K562 (cell line): ENCODE measurements around the gene WASHC4. TPM values are rescaled to one million over a fixed set of nuclear protein-coding genes. Genes with fewer than 3 reads are reported as not detected.

Experiments
- ATAC-seq: fragments of 200-7000 bp; cut with Tn5 transposase; 3 replicates; pipeline ENCODE4 v1.9.1; 2020; ENCODE audit warnings: moderate library complexity
- BruUV-seq: library from RNA; stranded (reverse); fragments of 400-500 nt; replicated peaks from 2 replicates; lab custom pipeline; 2021; lab: Mats Ljungman, UMichigan
- CTCF ChIA-PET: fragments of 300-600 bp; formaldehyde crosslinking; extraction: SDS; loops from one replicate; lab custom pipeline; 2021; ENCODE audit warnings: low intra/inter-chr PET ratio; lab: Yijun Ruan, JAX
- POLR2A ChIA-PET: fragments of 300-600, 350-650 bp; sonication (Branson Sonifier 250); formaldehyde crosslinking; extraction: SDS; loops from one replicate; lab custom pipeline; 2021; ENCODE audit warnings: antibody characterized with exemption, inconsistent platforms; lab: Yijun Ruan, JAX
- DNase-seq, 4 experiments: peaks; one replicate each; pipeline versions ENCODE4 v3.0.0 to v3.0.0-alpha.2; 2011 to 2018; ENCODE audit warnings: low spot score in 3 of 4, mixed read lengths in 3 of 4; ENCODE audit errors: extremely low read depth in 1 of 4
- FAIRE-seq: peaks from 2 replicates; lab custom pipeline; 2011; peaks lifted over from hg19 to GRCh38; lab: Jason Lieb, UNC
- H2AFZ ChIP-seq: 2 replicates; pipeline ENCODE4 v1.6.0; 2011; ENCODE audit warnings: low read depth, low read length, control low read depth, inconsistent platforms
- H3K27ac ChIP-seq: fragments of 200-600 bp; 3 replicates; pipeline ENCODE4 v1.8.0; 2011; ENCODE audit warnings: low read depth, mild to moderate bottlenecking, control low read depth, inconsistent platforms, low read length, moderate library complexity, mixed read lengths; ENCODE audit errors: extremely low read depth
- H3K27me3 ChIP-seq, 2 experiments: fragments of 300-600 bp in 1 of 2; 2 replicates in 1 of 2; 3 replicates in 1 of 2; pipeline versions ENCODE4 v1.6.0 to v1.8.0; 2011; ENCODE audit warnings: inconsistent platforms in 2 of 2, low read length in 2 of 2, mild to moderate bottlenecking in 1 of 2, mixed read lengths in 1 of 2, moderate library complexity in 1 of 2; ENCODE audit not compliant: control insufficient read depth in 2 of 2, insufficient read depth in 2 of 2
- H3K36me3 ChIP-seq: fragments of 300-600 bp; 3 replicates; pipeline ENCODE4 v1.8.0; 2011; ENCODE audit warnings: mild to moderate bottlenecking, low read length, inconsistent platforms; ENCODE audit not compliant: control insufficient read depth, insufficient read depth
- H3K4me1 ChIP-seq, 2 experiments: fragments of 200-600 bp in 1 of 2; replicated peaks in 1 of 2; 2 replicates in 1 of 2; 3 replicates in 1 of 2; pipeline versions ENCODE4 v1.5.1 to v1.8.0; 2011; ENCODE audit warnings: inconsistent platforms in 2 of 2, low read length in 2 of 2, mild to moderate bottlenecking in 1 of 2, mixed read lengths in 1 of 2, moderate library complexity in 1 of 2; ENCODE audit not compliant: control insufficient read depth in 2 of 2, insufficient read depth in 2 of 2
- H3K4me2 ChIP-seq: 2 replicates; pipeline ENCODE4 v1.6.1; 2011; ENCODE audit warnings: low read length, control low read depth, inconsistent platforms, mixed read lengths; ENCODE audit not compliant: insufficient read depth
- H3K4me3 ChIP-seq: fragments of 200-600 bp; sonication (generic), shearing (Covaris generic); 2 replicates; pipeline ENCODE4 v1.5.1; 2016; ENCODE audit warnings: control low read depth, inconsistent platforms
- H3K79me2 ChIP-seq: fragments of 200-600 bp; 3 replicates; pipeline ENCODE4 v1.8.0; 2011; ENCODE audit warnings: low read length, inconsistent platforms; ENCODE audit not compliant: control insufficient read depth, insufficient read depth
- H3K9ac ChIP-seq, 2 experiments: 2 replicates each; pipeline versions ENCODE4 v1.6.0 to v1.6.1; 2011; ENCODE audit warnings: low read depth in 2 of 2, low read length in 2 of 2, control low read depth in 1 of 2, inconsistent platforms in 1 of 2, mild to moderate bottlenecking in 1 of 2, mixed read lengths in 1 of 2; ENCODE audit not compliant: insufficient read depth in 1 of 2
- H3K9me1 ChIP-seq: one replicate; pipeline ENCODE4 v1.6.0; 2011; ENCODE audit warnings: inconsistent platforms, mild to moderate bottlenecking, low read length, moderate library complexity; ENCODE audit not compliant: control insufficient read depth, insufficient read depth
- H3K9me3 ChIP-seq: replicated peaks from 2 replicates; pipeline ENCODE4 v1.5.1; 2011; ENCODE audit warnings: low read depth, low read length, inconsistent platforms; ENCODE audit not compliant: control insufficient read depth, insufficient read depth
- H4K20me1 ChIP-seq: replicated peaks from 2 replicates; pipeline ENCODE4 v1.6.1; 2011; ENCODE audit warnings: low read length, inconsistent platforms, mixed read lengths; ENCODE audit not compliant: control insufficient read depth, insufficient read depth
- EGR1 ChIP-seq: fragments of 450-650 bp; conservative IDR thresholded peaks from 2 replicates; pipeline ENCODE4 v1.6.1; 2017; ENCODE audit warnings: mild to moderate bottlenecking
- HDAC6 ChIP-seq: IDR thresholded peaks from 2 replicates; pipeline ENCODE4 v1.6.1; 2012; ENCODE audit warnings: low read depth, mild to moderate bottlenecking, control low read depth, inconsistent platforms, low read length, moderate library complexity
- KLF16 ChIP-seq: IDR thresholded peaks from 2 replicates; pipeline ENCODE4 v1.6.1; 2016; ENCODE audit warnings: antibody characterized with exemption
- MAFK ChIP-seq: IDR thresholded peaks from 2 replicates; pipeline ENCODE4 v1.6.1; 2011; ENCODE audit warnings: low read length, improper control_type of control experiment
- MEIS2 ChIP-seq: fragments of 450-650 bp; IDR thresholded peaks from 2 replicates; pipeline ENCODE4 v1.6.1; 2014; ENCODE audit warnings: mild to moderate bottlenecking; ENCODE audit not compliant: partially characterized antibody
- PHF20 ChIP-seq: fragments of 450-650 bp; IDR thresholded peaks from 2 replicates; pipeline ENCODE4 v1.6.1; 2018; ENCODE audit not compliant: partially characterized antibody
- POLR2AphosphoS2 ChIP-seq: IDR thresholded peaks from 2 replicates; pipeline ENCODE4 v1.6.1; 2012; ENCODE audit warnings: low read length, improper control_type of control experiment
- PPARD ChIP-seq: fragments of 250-450 bp; sonication (Bioruptor Pico); IDR thresholded peaks from 2 replicates; pipeline ENCODE4 v1.8.0; 2022; ENCODE audit warnings: inconsistent platforms, mild to moderate bottlenecking, moderate library complexity
- ZNF124 ChIP-seq: sonication (generic); formaldehyde crosslinking; IDR thresholded peaks from 2 replicates; pipeline ENCODE4 v1.8.1; 2022; ENCODE audit warnings: missing genetic modification reagents
- ZNF224 ChIP-seq: sonication (generic); formaldehyde crosslinking; IDR thresholded peaks from 2 replicates; pipeline ENCODE4 v1.8.0; 2022; ENCODE audit warnings: mild to moderate bottlenecking, missing genetic modification reagents
- ZNF316 ChIP-seq: fragments of 450-650 bp; IDR thresholded peaks from 2 replicates; pipeline ENCODE4 v1.6.1; 2016
- ZNF445 ChIP-seq: fragments of 250-450 bp; sonication (Bioruptor Pico); IDR thresholded peaks from 2 replicates; pipeline ENCODE4 v1.4.0; 2020; ENCODE audit warnings: low read depth, mild to moderate bottlenecking, moderate library complexity
- WGBS: fragments of 100-300 bp; shearing (Covaris generic); methylation state at CpG from one replicate; pipeline ENCODE4 v1.1.6; 2016; ENCODE audit warnings: low coverage, mixed read lengths; ENCODE audit not compliant: insufficient coverage; ENCODE audit errors: missing lambda C conversion rate; 5-methylcytosine and 5-hydroxymethylcytosine counted together
- in situ Hi-C: fragments of 300-500 bp; cut with MboI; formaldehyde crosslinking; loops from 4 replicates; pipeline ENCODE4 v1.15.0; 2018; ENCODE audit warnings: inconsistent platforms, mixed read lengths
- intact Hi-C: fragments of 100-400 bp; cut with micrococcal nuclease; formaldehyde crosslinking; loops from 2 replicates; pipeline ENCODE4 v1.14.2; 2022
- polyA plus RNA-seq, 8 experiments: library from polyadenylated mRNA; depleted of rRNA in 4 of 8; stranded (reverse) in 5 of 8; unstranded in 3 of 8; fragments of >200 nt; fragmentation: Nextera tagmentation in 2 of 8; fragmentation: Illumina TruSeq in 1 of 8; extraction: Ambion mirVana in 2 of 8; extraction: Trizol in 1 of 8; gene quantifications; 2 replicates each; pipeline versions ENCODE4 v1.2.1 to v1.2.3, GENCODE V29; 2011 to 2014; ENCODE audit warnings: inconsistent platforms in 1 of 8, missing spikeins in 1 of 8
- total RNA-seq, 7 experiments: library from RNA; depleted of rRNA in 6 of 7; stranded (reverse); fragments of >200 nt in 6 of 7; fragmentation: Illumina TruSeq in 2 of 7; extraction: Trizol in 2 of 7; gene quantifications; 2 replicates each; pipeline versions ENCODE4 v1.2.1 to v1.2.3, GENCODE V29; 2011 to 2021; ENCODE audit warnings: low replicate concordance in 1 of 7
- TF ChIP-seq, protein P1 (sequence below): fragments of 450-650 bp; IDR thresholded peaks from 2 replicates; pipeline ENCODE4 v1.6.1; 2016

Gene WASHC4
- total and polyA plus RNA-seq, 9 of the 15 experiments (the other 6 are each of a cell fraction or from before 2014, with no cell fraction given) = 12.5 to 38.5 (median 21.3) TPM

DNA sequence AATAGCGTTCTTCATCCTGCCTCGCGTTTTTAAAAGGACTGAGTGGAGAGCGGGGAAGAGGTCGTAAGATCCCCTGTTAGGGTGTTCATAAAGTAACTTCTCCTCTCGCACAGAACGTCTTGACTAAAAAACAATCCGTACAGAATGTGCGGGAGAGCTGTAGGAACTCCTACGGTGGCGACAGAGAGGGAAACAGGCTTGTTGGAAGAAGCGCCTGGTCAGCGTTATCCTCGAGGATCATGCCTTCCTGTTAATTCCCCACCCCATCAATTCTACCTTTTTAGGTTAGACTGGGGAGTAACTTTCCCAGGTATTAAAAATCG lies 399 bp upstream of the WASHC4 start (continued):
- TF ChIP-seq POLR2AphosphoS2 (no peak), ZNF224 (no peak), ZNF445 (CRISPR knock-in tag) (no peak), HDAC6 (no peak), ZNF316 (peak; percentile 96), MAFK (peak; percentile 75)

DNA sequence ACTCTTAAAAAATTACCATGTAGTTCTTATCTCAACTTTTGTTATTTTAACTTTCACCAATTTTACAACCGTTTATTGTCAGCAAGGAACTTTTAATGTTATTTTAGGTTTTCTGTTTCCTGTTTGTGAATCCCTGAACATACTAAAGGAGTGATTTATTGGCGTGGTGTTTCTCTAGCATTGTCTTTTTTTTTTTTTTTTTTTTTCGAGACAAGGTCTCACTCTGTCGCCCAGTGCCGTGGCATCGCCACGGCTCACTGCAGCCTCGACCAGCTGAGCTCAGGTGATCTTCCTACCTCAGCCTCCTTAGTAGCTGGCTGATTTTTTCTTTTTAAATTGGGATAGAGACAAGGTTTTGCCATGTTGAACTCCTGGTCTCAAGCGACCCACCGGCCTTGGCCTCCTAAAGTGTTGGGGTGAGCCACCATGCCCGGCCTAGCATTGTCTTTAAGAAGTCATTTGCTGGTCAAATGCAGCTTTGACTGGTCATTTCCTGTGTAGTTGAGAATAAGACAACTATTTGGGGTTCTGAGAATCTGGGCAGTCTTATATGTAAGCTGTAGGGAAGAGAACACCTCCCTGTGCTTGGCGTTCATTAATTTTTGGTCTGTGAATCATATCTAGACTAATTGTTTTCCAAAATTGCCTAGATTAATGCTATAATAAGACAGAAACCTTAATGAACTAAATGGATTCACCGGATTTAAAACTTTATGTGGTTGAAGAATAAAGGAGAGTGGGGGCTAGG lies 2.1 kb downstream of the WASHC4 start:
- Histone ChIP-seq H2AFZ (peak overlapping the region; percentile 62), H3K36me3 (peaks cover 29% of the 10 kb centered on the region; the same call in 2 of the 3 replicates), H3K4me3 (peak overlapping the region; percentile 78), H3K27me3 (no peaks in the 10 kb centered on the region), H3K9me1 (no peaks in the 10 kb centered on the region), H3K9me3 (no peaks in the 10 kb centered on the region), H3K79me2 (peaks cover 62% of the 10 kb centered on the region), H3K4me2 (peak overlapping the region; percentile 94), H3K9ac (peak overlapping the region; percentile 82 to 89), H4K20me1 (no peaks in the 10 kb centered on the region), H3K27ac (peak overlapping the region; percentile 54), H3K4me1 (peaks cover 0 to 5% of the 10 kb centered on the region in 2 experiments; a peak in 2 of 5 replicates)
- POLR2A ChIA-PET = interaction anchor here (0.6 to 2.3 kb wide), 5 partner anchors 8 to 83 kb away, joined by 3 to 10 read pairs (median 3); no protein-coding TSS in a partner anchor
- no TSS peak for BruUV-seq
- in situ Hi-C loops (no loop called here), intact Hi-C loops (no loop called here)
- DNase-seq = peak in 1 of 4 experiments; percentile 50
- peak; percentile 49 for FAIRE-seq
- WGBS = 7% methylated on average over 8 of the region's 13 CpGs
- peak; percentile 10 for ATAC-seq
- CTCF ChIA-PET = no interaction called here
- TF ChIP-seq ZNF124 (CRISPR knock-in tag) (no peak), PHF20 (no peak), PPARD (CRISPR knock-in tag) (no peak), EGR1 (no peak), MEIS2 (peak; percentile 38), KLF16 (peak; percentile 24; the same call in 1 of the 2 replicates)
- TF ChIP-seq, protein P1, sequence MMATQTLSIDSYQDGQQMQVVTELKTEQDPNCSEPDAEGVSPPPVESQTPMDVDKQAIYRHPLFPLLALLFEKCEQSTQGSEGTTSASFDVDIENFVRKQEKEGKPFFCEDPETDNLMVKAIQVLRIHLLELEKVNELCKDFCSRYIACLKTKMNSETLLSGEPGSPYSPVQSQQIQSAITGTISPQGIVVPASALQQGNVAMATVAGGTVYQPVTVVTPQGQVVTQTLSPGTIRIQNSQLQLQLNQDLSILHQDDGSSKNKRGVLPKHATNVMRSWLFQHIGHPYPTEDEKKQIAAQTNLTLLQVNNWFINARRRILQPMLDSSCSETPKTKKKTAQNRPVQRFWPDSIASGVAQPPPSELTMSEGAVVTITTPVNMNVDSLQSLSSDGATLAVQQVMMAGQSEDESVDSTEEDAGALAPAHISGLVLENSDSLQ = peak; percentile 38; the same call in 1 of the 2 replicates
